ENCODE measurements around the gene HIGD1A. TPM values are rescaled to one million over a fixed set of nuclear protein-coding genes. Genes with fewer than 3 reads are reported as not detected.
"Not testable (repeated sequence)": the region's sequence is repeated elsewhere in the genome, so short reads cannot be mapped to it uniquely, and the experiment has no call there.

The HIGD1A gene
- total and polyA plus RNA-seq, 2 experiments from 2014 or later = 102 to 144 TPM

GRCh38 chr3:42814246-42814645, 10.0 kb upstream of the HIGD1A start (continued):
- TF ChIP-seq ZNF462 (CRISPR knock-in tag; IDR thresholded peaks at IDR 0.05) (no peak), REST (IDR thresholded peaks at IDR 0.05; ENCODE audit: unreplicated experiment) (no peak), NANOG (IDR thresholded peaks at IDR 0.05; ENCODE audit: borderline replicate concordance) (no peak), ZNF331 (CRISPR knock-in tag; IDR thresholded peaks at IDR 0.05; ENCODE audit: low read depth) (no peak), STAT1 (IDR thresholded peaks at IDR 0.05; ENCODE audit: unreplicated experiment) (no peak), CREB1 (CRISPR knock-in tag; IDR thresholded peaks at IDR 0.05; ENCODE audit: low read depth) (no peak), ZNF114 (CRISPR knock-in tag; IDR thresholded peaks at IDR 0.05) (no peak), POLR2AphosphoS5 (IDR thresholded peaks at IDR 0.05; ENCODE audit: low read depth) (no peak)

GRCh38 chr3:42811118-42811883, 7.0 kb upstream of the HIGD1A start:
- H3F3A ChIP-seq (replicated peaks; ENCODE audit: low read depth); H3K4me1 Mint-ChIP-seq; H4K20me1 ChIP-seq (replicated peaks; ENCODE audit: insufficient read depth); H3K9me2 ChIP-seq (ENCODE audit: insufficient read depth); ATAC-seq; H3K4me3 ChIP-seq; H3K27me3 Mint-ChIP-seq (ENCODE audit: insufficient read depth, low read depth, poor library complexity); H3K36me3 ChIP-seq (ENCODE audit: insufficient read depth); H3K36me3 Mint-ChIP-seq (ENCODE audit: low read depth); H3K27ac ChIP-seq (ENCODE audit: low read depth); H3K79me2 ChIP-seq (replicated peaks; ENCODE audit: insufficient read depth); H3K4me3 Mint-ChIP-seq; H3K4me2 ChIP-seq; H3K9me3 Mint-ChIP-seq; H3K4me1 ChIP-seq (ENCODE audit: insufficient read depth); H3K27ac Mint-ChIP-seq; H3K27me3 ChIP-seq (ENCODE audit: insufficient read depth): not testable (repeated sequence)
- peak; percentile 62 for DNase-seq (ENCODE audit: low spot score)
- peak overlapping the region; percentile 70 for H2AFZ ChIP-seq

- not testable (repeated sequence) for H3K79me2 ChIP-seq (replicated peaks; ENCODE audit: insufficient read depth); H3K27ac ChIP-seq (ENCODE audit: low read depth); H3K36me3 ChIP-seq (ENCODE audit: insufficient read depth); H3K4me2 ChIP-seq; H3K4me3 ChIP-seq; H3K36me3 Mint-ChIP-seq (ENCODE audit: low read depth); H3K27ac Mint-ChIP-seq; H4K20me1 ChIP-seq (replicated peaks; ENCODE audit: insufficient read depth); H3K4me1 Mint-ChIP-seq; H3K27me3 ChIP-seq (ENCODE audit: insufficient read depth); ATAC-seq; H3K9me2 ChIP-seq (ENCODE audit: insufficient read depth); H3K4me3 Mint-ChIP-seq; DNase-seq (ENCODE audit: low spot score); H3K9me3 Mint-ChIP-seq; H3F3A ChIP-seq (replicated peaks; ENCODE audit: low read depth); H2AFZ ChIP-seq; H3K4me1 ChIP-seq (ENCODE audit: insufficient read depth)
- peaks cover 11% of the 10 kb centered on the region for H3K27me3 Mint-ChIP-seq (ENCODE audit: insufficient read depth, low read depth, poor library complexity)
Measured at GRCh38 chr3:42810706-42811105, 6.4 kb upstream of the HIGD1A start.
